ENCODE data around the gene FNDC5.

Gene FNDC5

DNA sequence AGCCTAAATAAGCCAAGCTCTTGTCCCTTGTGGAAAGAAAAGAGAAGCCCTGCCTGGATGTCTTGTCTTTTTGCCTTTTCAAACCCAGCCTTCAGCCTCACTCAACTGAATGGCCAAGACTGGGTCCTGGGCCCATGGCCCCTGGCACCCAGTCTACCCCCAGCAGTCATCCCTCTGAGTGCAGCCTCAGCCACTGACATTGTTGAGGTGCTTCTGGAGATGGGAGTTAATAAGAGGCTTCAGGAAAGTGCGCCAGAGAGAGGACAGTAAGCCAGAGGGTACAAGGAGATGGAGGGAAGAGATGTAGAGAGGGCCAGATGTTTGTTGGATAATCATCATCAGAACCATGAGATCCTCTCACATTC, 6.8 kb downstream of the FNDC5 start:
- DNase-seq: no peak

DNA sequence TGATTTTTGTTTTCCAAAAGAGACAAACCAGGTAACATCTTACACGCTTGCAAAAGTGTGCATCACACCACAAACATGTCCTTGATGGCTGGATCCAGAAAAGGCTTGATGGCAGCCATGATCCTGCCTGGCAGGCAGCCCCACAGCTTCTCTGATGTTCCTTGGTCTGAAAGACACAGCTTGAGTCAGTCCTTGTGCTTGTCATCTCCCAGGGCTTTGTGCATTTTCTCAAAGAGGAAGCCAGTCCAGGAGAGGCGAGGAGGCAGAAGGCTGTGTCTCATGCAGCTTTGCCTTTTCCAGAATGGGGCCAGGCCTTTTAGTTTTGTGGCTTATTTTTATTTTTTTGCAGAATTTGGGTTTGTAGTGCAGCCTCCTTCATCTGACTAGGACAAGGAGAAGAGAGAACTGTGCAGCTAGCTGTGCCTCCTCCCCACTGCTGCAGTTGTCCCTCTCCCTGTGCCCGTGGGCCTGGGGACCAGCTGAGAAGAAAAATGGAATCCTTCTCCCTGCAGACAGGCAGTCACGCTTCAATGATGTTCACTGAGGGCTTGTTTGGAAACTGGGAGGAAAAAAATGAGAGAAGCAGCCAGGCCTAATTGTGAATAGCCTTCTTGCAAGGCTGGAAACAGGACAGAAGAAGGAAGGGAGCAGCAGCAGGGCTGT, 7.4 kb downstream of the FNDC5 start:
- no peak for DNase-seq

DNA sequence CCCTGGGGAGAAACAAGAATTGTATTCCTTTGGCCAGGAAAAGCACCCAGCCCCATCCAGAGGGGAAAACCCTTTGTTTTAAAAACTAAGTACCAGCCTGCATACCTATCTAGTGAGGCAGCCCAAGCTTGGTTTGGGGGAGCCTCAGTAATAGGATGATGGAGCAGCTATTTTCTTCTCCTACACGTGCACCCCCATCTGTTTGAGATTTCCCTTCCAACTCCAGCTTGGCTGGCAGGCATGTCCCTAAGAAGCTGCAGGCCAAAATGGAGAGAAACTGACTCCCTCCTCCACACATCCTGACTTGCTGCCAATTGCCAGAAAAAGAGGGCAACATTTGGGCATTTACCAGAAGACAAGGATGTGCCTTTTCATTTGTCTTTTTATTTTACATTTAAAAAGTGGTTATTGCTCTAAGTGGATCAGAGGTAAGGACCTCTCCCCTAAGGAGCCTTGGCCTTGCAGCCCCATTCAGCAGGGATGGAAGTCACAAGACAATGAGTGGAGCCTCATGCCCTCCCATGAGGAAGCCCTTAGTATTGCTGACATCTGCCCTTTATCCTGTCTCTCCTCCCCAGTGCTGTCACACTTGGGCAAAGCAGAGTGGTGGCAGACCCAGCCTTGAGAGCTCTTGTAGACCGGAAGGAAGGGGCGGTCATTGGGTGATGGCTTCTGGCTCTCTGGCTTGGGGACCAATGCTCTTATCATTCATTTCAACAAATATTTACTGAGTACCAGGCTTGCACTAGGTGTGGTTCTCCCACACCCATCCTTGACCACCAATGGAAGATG, 8.6 kb downstream of the FNDC5 start:
- no peak for DNase-seq

DNA sequence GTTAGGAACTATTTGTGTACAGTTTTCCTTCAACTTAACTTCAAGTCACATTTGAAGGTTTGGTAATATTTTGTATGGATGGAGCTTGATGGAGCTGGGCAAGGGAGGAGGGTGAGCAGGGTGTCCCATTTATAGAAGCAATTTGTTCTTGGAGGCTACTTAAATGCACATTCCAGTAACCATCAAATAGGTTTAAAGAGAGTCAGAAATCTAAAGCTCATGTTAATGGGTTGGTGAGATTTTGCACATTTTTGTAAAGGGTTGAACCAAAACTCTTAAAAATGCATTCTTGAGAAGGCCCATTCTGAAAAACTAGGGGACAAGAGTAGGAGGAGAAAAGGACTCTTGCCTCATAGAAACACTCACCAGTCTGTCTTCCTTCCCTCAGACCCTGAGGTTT, 10.1 kb downstream of the FNDC5 start:
- DNase-seq: no peak

DNA sequence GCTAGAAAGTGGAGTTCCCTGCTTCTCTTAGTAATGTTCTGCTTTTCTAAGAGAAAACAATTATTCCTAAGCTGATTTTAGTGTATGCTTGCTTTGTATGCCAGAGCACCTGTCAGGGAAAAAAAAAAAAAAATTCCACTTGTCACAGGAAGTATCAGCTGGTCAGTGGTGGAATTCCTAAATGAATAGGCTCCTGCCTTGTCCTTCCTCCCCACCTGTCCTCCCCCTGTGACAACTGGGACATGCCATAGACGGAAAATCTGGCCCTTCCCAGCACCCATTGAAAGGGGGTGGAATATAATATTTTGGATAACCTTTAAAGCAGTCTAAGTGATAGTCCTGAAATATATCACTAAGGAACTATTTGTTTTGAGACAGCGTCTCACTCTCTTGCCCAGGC, 10.8 kb downstream of the FNDC5 start:
- DNase-seq: no peak

DNA sequence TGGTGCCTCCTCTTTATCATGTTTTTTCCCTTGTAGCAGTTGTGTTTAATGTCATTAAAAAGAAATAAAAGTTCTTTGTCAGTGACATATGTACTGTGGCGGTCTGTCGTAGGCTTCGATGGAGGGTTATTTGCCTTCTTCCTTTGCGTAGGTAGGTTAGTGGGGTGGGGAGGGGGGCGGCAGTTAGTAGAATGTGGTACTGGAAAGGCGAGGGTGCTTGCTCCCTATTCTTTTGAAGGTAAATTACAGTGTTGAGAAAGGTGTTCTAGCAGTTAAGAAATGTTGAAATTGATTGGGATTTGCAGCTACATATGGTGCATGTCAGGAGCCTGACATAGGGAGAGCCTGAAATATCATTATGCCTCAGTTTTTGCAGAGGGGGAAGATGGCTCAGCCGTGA, 11.9 kb downstream of the FNDC5 start:
- no peak for DNase-seq

DNA sequence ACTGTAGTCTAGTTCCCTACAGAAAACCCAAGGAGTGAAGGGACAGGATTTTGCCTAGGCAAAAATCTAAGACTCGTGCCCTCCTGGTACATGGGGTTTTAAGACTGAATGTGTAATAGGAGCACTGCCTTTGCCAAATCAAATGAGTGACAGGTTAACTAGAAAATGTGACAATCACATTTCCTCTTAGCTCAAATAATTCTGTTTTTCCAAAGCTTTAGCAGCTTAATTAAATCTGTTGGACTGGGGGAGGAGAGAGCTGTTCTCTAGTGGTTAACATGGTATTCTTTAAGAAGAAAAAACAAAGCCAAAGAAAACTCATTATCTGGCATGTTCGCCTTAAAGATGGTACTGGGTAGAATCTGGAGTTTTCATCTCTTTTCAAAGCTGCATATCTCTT, 12.6 kb downstream of the FNDC5 start:
- DNase-seq: no peak

DNA sequence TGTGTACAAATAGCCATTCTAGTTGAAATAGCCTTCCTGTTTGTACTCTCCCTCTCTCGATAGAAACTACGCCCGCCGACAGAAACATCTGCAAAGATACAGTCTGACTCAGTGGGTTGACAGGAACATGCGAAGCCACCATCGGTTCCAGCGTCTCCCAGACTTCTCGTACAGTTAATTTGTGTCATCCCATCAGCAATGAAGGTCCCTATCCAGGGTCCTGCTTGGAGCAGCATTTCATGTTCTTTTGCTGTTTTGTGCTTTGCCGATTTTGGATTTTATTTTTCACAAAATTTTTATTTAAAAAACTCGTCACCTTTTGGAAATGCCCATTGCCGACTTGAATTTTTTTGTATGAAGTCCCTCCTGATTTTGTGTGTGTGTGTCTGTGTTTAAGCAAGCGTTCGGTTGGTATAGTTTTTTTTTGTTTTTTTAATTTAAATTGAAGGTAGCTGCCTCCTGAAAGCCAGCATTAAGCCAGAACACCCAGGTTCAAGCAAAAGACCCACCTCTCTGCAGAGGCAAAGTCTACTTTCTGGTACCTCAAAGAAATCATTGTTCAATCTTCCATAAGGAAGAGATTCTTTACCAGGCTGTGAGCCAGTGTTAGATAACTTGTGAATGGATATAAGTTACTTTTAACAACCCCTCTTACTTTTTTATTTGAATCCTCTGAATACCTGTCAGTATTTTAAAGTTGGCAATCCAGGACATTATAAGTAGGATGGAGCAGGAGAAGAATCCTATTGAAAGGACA, 14.7 kb downstream of the FNDC5 start:
- no peak for DNase-seq

DNA sequence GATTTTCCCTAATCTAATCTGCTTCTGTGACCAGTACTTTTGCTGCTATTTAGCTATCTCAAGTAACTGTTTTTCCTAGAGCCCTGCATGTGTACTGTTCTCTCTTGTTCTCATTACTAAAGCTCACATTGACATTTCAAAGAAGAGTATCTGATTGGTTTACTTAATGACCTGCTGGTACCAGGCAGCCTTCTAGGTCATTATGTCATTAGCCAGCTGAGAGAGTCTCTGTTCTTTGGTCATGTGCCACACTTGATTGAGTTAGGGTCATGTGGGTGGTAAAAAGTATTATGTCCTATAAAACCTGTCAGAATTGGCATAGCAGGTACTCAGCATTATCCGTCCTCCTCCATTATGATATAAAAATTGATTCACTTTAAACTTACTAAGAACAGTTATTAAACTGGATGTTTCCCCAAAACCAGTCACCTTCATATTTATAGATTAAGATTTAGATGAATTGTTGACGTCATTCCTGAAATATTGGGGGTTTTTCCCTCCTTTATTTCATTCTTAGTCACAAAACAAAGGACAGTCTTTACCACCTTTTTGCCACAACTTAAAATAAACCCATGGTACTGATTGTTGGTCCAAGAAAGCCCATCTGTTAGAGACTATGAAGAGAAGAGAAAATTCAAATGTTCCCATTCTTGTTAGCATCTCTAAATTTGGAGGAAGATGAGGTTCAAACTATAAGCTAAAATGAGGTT, 22.2 kb downstream of the FNDC5 start:
- DNase-seq: no peak

DNA sequence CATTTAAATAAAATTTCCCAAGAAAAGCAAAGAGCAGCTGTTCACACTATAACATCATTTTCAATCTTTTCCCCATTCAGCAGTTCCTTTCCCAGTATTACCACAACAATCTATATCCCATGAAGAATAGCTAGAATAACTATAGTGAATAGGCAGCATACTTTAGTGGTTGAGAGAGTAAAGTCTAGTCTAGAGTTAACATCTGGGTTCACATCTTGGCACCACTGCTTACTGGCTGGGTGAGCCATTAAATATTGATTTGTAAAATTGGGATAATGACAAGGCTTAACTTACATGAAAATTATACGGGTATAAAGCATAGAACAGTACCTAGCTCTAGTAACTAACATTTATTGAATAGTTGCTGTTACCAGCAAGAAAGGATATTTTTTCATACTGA, 38.8 kb downstream of the FNDC5 start:
- DNase-seq: no peak

DNA sequence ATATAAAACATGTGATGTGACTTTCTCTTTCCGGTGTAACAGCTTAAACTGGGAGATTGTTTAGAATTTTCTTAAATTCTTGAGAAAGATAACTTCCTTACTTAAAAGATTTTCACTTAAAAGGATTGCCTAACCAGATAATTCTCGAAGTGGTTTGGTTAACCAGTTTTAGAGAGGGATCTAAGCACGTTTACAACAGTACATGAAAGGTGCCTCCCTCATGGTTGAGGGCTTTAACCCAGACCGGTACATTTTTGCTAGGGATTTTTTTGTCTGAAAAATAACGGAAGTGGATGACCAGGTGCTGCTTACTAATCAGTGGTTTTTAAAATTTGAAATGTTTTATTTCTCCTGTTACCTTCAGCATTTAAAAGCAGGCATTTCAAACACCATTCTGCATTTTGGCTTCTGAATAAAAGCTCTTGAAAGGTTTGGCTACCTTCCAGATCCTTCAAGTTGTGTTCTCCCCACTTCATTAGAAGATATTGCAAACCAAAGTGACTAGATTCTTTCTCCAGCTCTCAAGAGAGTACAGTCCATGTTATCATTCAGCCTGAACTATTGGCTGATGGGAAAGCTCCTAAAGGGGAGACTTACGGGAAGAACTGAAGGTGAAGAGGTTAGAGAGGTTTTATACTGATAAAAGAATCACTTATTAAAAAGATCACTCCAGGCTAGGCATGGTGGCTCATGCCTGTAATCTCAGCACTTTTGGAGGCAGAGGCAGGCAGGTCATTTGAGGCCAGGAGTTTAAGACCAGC, 40.4 kb downstream of the FNDC5 start:
- no peak for DNase-seq

DNA sequence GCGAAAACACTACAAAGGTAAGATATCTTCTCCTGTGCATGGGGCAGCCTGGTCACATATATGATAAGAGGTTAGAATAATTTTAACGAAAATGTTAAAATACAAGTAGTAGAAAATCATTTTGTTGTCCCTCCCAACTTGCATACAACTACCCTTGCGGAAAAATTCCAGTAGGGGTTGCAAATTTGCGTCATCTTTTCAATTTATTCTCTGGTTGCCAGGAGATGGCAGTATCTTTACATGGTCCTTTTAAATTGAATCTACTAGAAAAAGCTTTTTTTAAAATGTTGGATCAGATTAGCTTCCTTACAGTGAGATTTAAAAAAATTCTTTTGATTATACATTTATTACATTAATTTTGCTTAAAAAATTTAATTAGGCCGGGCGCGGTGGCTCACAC, 42.4 kb downstream of the FNDC5 start:
- DNase-seq: no peak

DNA sequence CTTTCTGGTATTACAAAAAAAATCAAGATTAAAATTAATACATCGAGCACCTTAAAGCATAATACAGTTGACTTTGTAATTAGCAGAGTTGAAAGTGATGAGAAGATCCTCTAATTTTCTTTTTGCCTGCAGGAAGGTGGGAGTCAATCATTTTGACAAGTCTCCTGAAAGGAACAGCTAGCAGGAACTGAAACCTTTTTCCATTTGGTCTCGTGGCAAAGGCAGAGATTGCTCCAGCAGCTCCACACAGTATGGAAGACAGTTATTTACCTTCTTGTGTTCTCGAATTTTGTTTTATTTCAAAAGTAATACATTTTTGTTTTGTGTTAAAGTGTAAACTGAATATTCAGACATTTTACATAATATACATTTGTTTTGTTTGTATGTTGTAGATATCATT, 45.5 kb downstream of the FNDC5 start:
- DNase-seq: no peak

DNA sequence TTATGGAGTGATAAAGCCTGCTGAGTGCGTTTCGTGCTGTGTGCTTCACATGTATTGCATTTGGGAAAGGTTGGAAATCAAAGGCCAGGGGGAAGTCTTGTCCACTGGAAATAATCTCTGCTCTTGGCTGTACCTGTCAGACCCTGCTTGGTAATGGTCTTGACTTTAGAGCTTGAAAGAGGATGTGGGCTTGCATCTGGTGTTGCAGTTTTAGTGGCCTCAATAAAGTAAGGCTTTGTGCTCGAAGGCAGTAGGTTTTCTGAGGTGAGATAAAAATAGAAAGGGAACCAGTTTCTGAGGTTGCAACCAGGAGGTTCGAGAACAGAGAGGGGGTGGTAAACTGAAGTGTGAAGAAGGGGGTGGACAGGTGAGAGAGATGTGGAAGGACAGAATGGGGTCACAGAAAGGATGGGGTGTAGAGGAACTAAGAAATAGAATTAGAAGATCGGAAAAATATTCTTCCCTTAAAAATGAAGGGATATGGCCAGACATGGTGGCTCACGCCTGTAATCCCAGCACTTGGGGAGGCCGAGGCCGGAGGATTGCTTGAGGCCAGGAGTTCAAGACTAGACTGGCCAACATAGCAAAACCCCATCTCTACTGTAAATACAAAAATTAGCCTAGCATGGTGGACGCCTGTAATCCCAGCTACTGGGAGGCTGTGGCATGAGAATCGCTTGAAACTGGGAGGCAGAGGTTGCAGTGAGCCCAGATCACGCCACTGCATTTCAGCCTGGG, 51.7 kb downstream of the FNDC5 start:
- DNase-seq: no peak

DNA sequence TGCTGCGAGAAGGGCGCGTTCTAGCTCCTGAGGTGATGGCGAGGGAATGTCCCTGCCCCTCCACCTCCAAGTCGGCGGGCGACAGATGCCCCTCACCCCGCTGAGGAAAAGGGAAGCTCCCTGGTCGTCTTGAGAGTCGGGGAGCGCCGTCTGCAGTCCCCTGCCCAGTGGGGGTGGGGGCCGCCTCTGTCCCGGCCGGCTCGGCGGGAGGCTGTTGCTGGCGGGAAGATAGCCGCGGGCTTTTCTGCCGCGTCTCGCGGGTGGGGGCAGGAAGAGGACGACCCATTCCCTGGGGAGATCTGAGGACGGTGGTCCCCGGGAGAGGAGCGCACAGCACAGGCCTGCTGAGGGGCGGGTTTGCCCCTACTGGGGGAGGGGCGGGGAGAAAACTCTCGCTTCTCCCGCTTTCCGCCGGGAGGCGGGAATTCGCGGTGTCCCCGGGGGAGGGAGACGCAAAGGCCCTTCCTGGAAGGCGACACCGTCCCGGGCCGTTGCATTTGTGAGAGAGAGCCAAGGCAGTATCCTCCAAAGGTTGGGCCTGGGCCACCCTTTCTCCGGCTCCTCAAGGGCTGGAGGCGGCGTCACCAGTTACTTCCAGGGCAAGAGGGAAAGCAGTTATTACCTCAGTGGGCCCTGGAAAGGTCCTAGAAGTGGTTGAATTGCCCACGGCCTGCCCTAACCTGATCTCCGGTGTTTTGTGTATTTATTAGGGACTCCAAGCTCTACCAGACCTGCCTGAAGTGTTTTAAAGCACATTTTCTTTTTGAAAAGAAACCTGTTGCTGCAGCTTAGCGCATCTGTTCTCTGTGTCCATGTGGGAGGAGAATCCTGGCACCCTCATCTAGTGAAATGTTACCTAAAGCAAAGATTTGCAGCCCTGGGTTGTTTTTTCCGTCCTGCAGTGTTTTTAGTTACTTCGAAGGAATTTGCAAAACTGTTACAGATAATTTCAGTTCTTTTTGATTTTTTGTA, 52.6 kb downstream of the FNDC5 start:
- peak; percentile 60 for DNase-seq

DNA sequence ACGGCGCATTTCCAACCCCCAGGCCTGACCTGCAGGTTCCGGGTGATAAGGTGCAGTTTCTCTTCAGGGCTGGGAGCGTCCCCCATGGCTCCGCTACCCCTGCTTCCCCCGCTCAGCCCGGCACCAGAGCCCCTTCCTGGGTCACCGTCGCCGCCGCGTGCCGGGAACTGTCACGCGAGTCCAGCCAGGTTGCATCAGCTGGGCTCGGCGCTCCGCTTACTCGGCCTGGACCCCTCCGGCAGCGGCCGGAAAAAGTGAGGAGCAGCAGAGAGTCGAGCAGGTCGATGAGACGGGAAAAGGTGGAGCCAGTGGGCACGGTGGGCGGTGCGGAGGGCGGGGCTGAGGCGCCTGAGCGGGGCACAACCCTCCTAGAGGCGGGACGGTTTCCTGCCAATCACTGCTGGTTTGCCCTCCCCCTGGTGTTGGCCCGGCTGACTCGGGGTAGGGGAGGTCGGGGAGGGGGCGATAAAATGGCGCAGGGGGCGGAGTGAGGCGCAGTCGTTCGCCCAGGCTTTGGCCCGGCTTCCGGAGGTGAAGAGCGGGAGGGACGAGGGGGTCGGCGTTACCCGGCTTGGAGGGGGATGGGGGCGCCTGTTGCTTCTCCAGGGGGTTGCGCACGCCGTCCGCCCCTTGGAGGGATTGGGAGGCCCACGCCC, 53.4 kb downstream of the FNDC5 start, which contains the start of the genes S100PBP and YARS1:
S100PBP (plus strand) TSS at position 495 of the 656 bp plus-strand sequence. CDS start 8,447 bp downstream, outside the sequence.
YARS1 (minus strand) TSS at position 200 of the 656 bp plus-strand sequence; CDS start at position 86, 114 bp downstream.
- DNase-seq: peak; percentile 96

DNA sequence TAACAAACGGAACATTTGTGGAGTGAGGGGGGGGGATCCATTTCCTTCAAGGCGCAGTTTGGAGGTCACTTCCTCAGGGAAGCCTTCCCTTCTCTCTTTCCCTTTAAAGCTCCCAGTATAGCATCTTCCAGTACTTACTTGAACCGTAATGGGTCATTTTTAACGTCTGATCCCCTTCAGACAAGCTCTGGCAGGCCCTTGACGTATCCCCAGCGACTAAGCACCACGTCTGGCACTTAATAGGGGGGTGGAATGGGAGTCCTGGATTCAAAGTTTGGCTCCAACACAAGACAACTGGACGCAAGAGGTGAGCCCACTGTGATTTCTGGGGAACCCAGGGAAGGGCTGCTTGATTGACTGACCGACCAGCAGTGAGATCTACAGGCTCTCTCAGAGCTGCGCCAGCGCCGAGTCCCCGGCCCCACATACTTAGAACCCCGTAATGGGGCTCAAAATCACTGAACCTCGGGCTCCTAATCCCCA, 54.0 kb downstream of the FNDC5 start:
- no peak for DNase-seq

DNA sequence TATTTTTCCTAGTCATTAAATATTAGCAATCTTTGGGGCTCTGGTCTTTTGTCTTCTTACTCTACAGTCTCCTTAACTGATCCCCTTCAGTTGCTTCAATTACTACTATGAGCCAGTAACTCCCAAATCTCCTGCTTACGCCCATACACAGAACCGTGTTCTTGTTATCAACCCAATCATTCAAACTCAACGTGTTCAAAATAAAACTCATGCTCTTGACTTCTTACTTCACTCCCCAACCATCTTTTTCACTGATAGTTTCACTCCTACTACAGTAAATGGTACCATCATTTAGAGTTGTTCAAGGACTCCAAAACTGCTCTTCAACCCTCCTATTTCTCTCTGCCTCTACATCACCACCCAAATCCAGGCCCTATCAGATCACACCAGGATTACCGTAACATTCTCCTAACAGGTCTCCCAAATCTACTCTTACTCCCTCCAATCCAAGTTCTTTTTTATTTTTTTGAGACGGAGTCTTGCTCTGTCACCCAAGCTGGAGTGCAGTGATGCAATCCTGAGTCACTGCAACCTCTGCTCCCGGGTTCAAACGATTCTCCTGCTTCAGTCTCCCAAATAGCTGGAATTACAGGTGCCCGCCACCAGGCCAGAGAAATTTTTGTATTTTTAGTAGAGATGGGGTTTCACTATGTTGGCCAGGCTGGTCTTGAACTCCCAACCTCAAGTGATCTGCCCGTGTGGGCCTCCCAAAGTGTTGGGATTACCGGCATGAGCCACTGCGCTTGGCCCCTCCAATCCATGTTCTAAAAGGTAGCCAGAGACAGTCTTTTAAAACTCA, 56.6 kb downstream of the FNDC5 start:
- DNase-seq: no peak
